Kasumi-1 (cell line): ENCODE measurements around the gene OR11H12.
"Not testable (repeated sequence)": the region's sequence is repeated elsewhere in the genome, so short reads cannot be mapped to it uniquely, and the experiment has no call there.

Experiments used
- DNase-seq, 2 experiments: peaks; one replicate each; lab custom pipeline; 2025; lab: John Stamatoyannopoulos, UW

OR11H12 gene

GRCh38 chr14:18600817-18601216 is at the start of gene OR11H12:
Gene OR11H12, plus strand, starts transcription at chr14:18601117. Its CDS starts 0 bp downstream, at chr14:18601117.
- not testable (repeated sequence) for DNase-seq

GRCh38 chr14:18582908-18583307 is 18.0 kb upstream of the OR11H12 start:
- DNase-seq = not testable (repeated sequence)

- DNase-seq = not testable (repeated sequence)
These were observed 25.8 kb downstream of the OR11H12 start for GRCh38 chr14:18626610-18627213.

- not testable (repeated sequence) for DNase-seq
These were observed 35.1 kb downstream of the OR11H12 start for GRCh38 chr14:18636066-18636465.

- DNase-seq = not testable (repeated sequence)
These were observed 37.1 kb downstream of the OR11H12 start for GRCh38 chr14:18638032-18638431.

- not testable (repeated sequence) for DNase-seq
These were observed 37.9 kb downstream of the OR11H12 start for GRCh38 chr14:18638785-18639184.

- DNase-seq = not testable (repeated sequence)
These were observed 45.3 kb downstream of the OR11H12 start for GRCh38 chr14:18646075-18646730.
